ENCODE measurements around the gene CACTIN.

- TF ChIP-seq CTCF (conservative IDR thresholded peaks at IDR 0.05) (no peak), EZH2 (IDR thresholded peaks at IDR 0.05; ENCODE audit: low read depth) (no peak)
These were observed 34.1 kb upstream of the CACTIN start for GRCh38 chr19:3660493-3661219.
